Breast epithelium (tissue), 4 donors: ENCODE data around the gene SMYD4. TPM values are rescaled to one million over a fixed set of nuclear protein-coding genes. Genes with fewer than 3 reads are reported as not detected.

Experiments
- DNase-seq, 2 donors: peaks; one replicate each; pipeline ENCODE4 v3.0.0-alpha.2; 2019; ENCODE audit warnings: low spot score in 2 of 2
- H3K27ac ChIP-seq, 2 donors: fragments of 200-600 bp; sonication (generic) in 1 of 2; one replicate each; pipeline ENCODE4 v1.5.1; 2016 to 2019; ENCODE audit warnings: mild to moderate bottlenecking in 1 of 2
- H3K27me3 ChIP-seq, 2 donors: fragments of 200-600 bp; sonication (generic) in 1 of 2; one replicate each; pipeline versions ENCODE4 v1.5.1 to v1.6.0; 2017 to 2019; ENCODE audit warnings: control low read depth in 1 of 2, mild to moderate bottlenecking in 1 of 2
- H3K36me3 ChIP-seq: fragments of 200-600 bp; one replicate; pipeline ENCODE4 v1.5.1; 2019
- H3K4me1 ChIP-seq, 2 donors: fragments of 200-600 bp; sonication (generic); one replicate each; pipeline ENCODE4 v1.5.1; 2016 to 2019; ENCODE audit warnings: control low read depth in 1 of 2
- H3K4me3 ChIP-seq, 3 donors: fragments of 200-600 bp; sonication (generic); 1 replicate in 2 of 3; 2 replicates in 1 of 3; pipeline ENCODE4 v1.5.1; 2016 to 2019; ENCODE audit warnings: mild to moderate bottlenecking in 3 of 3, moderate library complexity in 2 of 3
- H3K9me3 ChIP-seq, 2 donors: fragments of 200-600 bp; sonication (generic) in 1 of 2; one replicate each; pipeline ENCODE4 v1.5.1; 2016 to 2019; ENCODE audit warnings: control low read depth in 1 of 2
- CTCF ChIP-seq, 3 donors: fragments of 450-650 bp; IDR thresholded peaks; one replicate each; pipeline ENCODE4 v1.5.1; 2016 to 2017; ENCODE audit warnings: antibody characterized with exemption in 3 of 3, mild to moderate bottlenecking in 3 of 3, moderate library complexity in 3 of 3
- POLR2A ChIP-seq: fragments of 450-650 bp; IDR thresholded peaks from one replicate; pipeline ENCODE4 v1.6.1; 2016; ENCODE audit warnings: antibody characterized with exemption, mild to moderate bottlenecking, moderate library complexity
- POLR2AphosphoS5 ChIP-seq, 3 donors: sonication (generic); formaldehyde crosslinking; IDR thresholded peaks; one replicate each; pipeline ENCODE4 v1.6.1; 2017; ENCODE audit warnings: antibody characterized with exemption in 3 of 3
- intact Hi-C: fragments of 100-400 bp; cut with DNase I; formaldehyde crosslinking; loops from one replicate; pipeline ENCODE4 v1.15.1; 2023; ENCODE audit warnings: low total_unique reads
- total RNA-seq, 3 donors: library from RNA; depleted of rRNA; stranded (reverse); fragments of >200 nt; gene quantifications; one replicate each; pipeline ENCODE4 v1.1.0, GENCODE V29; 2016

Gene SMYD4
- total RNA-seq, 3 donors from 2014 or later = 16.0 to 20.3 (median 18.7) TPM

- H3K27ac ChIP-seq = no peak overlapping the region
- H3K27me3 ChIP-seq = no peaks in the 10 kb centered on the region
- H3K4me1 ChIP-seq = no peaks in the 10 kb centered on the region
- intact Hi-C loops = no loop called here
- no peak overlapping the region for H3K4me3 ChIP-seq
- H3K9me3 ChIP-seq = no peaks in the 10 kb centered on the region
- DNase-seq = no peak
- no peaks in the 10 kb centered on the region for H3K36me3 ChIP-seq
- TF ChIP-seq POLR2A = no peak
- TF ChIP-seq POLR2AphosphoS5 (IDR thresholded peaks at IDR 0.05) = no peak
- no peak for TF ChIP-seq CTCF (IDR thresholded peaks at IDR 0.05)
Measured at GRCh38 chr17:1808644-1809043, 21.1 kb downstream of the SMYD4 start.

- Histone ChIP-seq H3K27me3 (no peaks in the 10 kb centered on the region), H3K36me3 (no peaks in the 10 kb centered on the region), H3K4me3 (no peak overlapping the region), H3K4me1 (no peaks in the 10 kb centered on the region), H3K9me3 (no peaks in the 10 kb centered on the region), H3K27ac (no peak overlapping the region)
- TF ChIP-seq POLR2AphosphoS5 (IDR thresholded peaks at IDR 0.05) (no peak), CTCF (IDR thresholded peaks at IDR 0.05) (no peak), POLR2A (no peak)
- intact Hi-C loops = no loop called here
- DNase-seq = no peak
Measured at GRCh38 chr17:1807890-1808289, 21.8 kb downstream of the SMYD4 start.

GRCh38 chr17:1803280-1803679 is 26.4 kb downstream of the SMYD4 start:
- H3K4me1 ChIP-seq = no peaks in the 10 kb centered on the region
- H3K36me3 ChIP-seq = no peaks in the 10 kb centered on the region
- intact Hi-C loops = no loop called here
- H3K27ac ChIP-seq = no peak overlapping the region
- TF ChIP-seq POLR2A (no peak), CTCF (IDR thresholded peaks at IDR 0.05) (no peak), POLR2AphosphoS5 (IDR thresholded peaks at IDR 0.05) (no peak)
- no peak for DNase-seq
- H3K27me3 ChIP-seq = no peaks in the 10 kb centered on the region
- no peak overlapping the region for H3K4me3 ChIP-seq
- H3K9me3 ChIP-seq = no peaks in the 10 kb centered on the region

GRCh38 chr17:1802429-1802828 is 27.3 kb downstream of the SMYD4 start:
- no peaks in the 10 kb centered on the region for H3K9me3 ChIP-seq
- no peak for DNase-seq
- no peaks in the 10 kb centered on the region for H3K27me3 ChIP-seq
- no peaks in the 10 kb centered on the region for H3K36me3 ChIP-seq
- H3K4me1 ChIP-seq = no peaks in the 10 kb centered on the region
- no peak overlapping the region for H3K27ac ChIP-seq
- TF ChIP-seq POLR2A = no peak
- intact Hi-C loops = no loop called here
- H3K4me3 ChIP-seq = no peak overlapping the region

GRCh38 chr17:1800712-1801111 is 29.0 kb downstream of the SMYD4 start:
- intact Hi-C loops = no loop called here
- DNase-seq = no peak
- no peaks in the 10 kb centered on the region for H3K4me1 ChIP-seq

More at GRCh38 chr17:1800712-1801111, 29.0 kb downstream of the SMYD4 start:
- H3K27me3 ChIP-seq = no peaks in the 10 kb centered on the region
- no peak overlapping the region for H3K4me3 ChIP-seq
- TF ChIP-seq CTCF (IDR thresholded peaks at IDR 0.05) (no peak), POLR2A (no peak), POLR2AphosphoS5 (IDR thresholded peaks at IDR 0.05) (no peak)
- H3K36me3 ChIP-seq = no peaks in the 10 kb centered on the region
- no peak overlapping the region for H3K27ac ChIP-seq
- no peaks in the 10 kb centered on the region for H3K9me3 ChIP-seq
